ENCODE data around the gene IPO5.

IPO5 gene

GRCh38 chr13:98007001-98007400 lies 53.5 kb downstream of the IPO5 start:
- H3K4me3 ChIP-seq (ENCODE audit: low read depth in 1 of 2, low read length in 2 of 2) = no peak overlapping the region
- H3K36me3 ChIP-seq (ENCODE audit: insufficient read depth, low read length) = peaks cover 93% of the 10 kb centered on the region
- H3K27me3 ChIP-seq (ENCODE audit: insufficient read depth, low read length, poor library complexity) = no peaks in the 10 kb centered on the region
- TF ChIP-seq CTCF (IDR thresholded peaks at IDR 0.05; ENCODE audit: borderline replicate concordance, extremely low read depth, low read length, poor library complexity, severe bottlenecking) (no peak), EZH2 (IDR thresholded peaks at IDR 0.05; ENCODE audit: borderline replicate concordance, low read depth, low read length, severe bottlenecking) (no peak)
- peaks cover 4% of the 10 kb centered on the region; the same call in 1 of the 2 replicates for H4K20me1 ChIP-seq (ENCODE audit: insufficient read depth, low read length)
- DNase-seq = no peak
- H3K9ac ChIP-seq (ENCODE audit: low read depth, low read length) = no peak overlapping the region
- H3K27ac ChIP-seq (ENCODE audit: low read length) = no peak overlapping the region
- no peaks in the 10 kb centered on the region for H3K4me1 ChIP-seq (ENCODE audit: insufficient read depth, low read length)
- no peaks in the 10 kb centered on the region for H3K79me2 ChIP-seq (ENCODE audit: insufficient read depth, low read length)
- H2AFZ ChIP-seq (ENCODE audit: low read depth, low read length) = no peak overlapping the region
- ATAC-seq (ENCODE audit: insufficient read depth, low read depth) = no peak
- H3K9me3 ChIP-seq (ENCODE audit: insufficient read depth, low read length, severe bottlenecking) = no peaks in the 10 kb centered on the region
- no peak overlapping the region for H3K4me2 ChIP-seq (ENCODE audit: insufficient read depth, low read length)

GRCh38 chr13:98013241-98013640 lies 59.8 kb downstream of the IPO5 start:
- no peaks in the 10 kb centered on the region for H4K20me1 ChIP-seq (ENCODE audit: insufficient read depth, low read length)
- H3K36me3 ChIP-seq (ENCODE audit: insufficient read depth, low read length) = peaks cover 98% of the 10 kb centered on the region

GRCh38 chr13:98014766-98015165 lies 61.3 kb downstream of the IPO5 start:
- no peak for TF ChIP-seq CTCF (IDR thresholded peaks at IDR 0.05; ENCODE audit: borderline replicate concordance, extremely low read depth, low read length, poor library complexity, severe bottlenecking)
- TF ChIP-seq EZH2 (IDR thresholded peaks at IDR 0.05; ENCODE audit: borderline replicate concordance, low read depth, low read length, severe bottlenecking) = no peak
- H3K4me1 ChIP-seq (ENCODE audit: insufficient read depth, low read length) = no peaks in the 10 kb centered on the region
- no peak overlapping the region for H2AFZ ChIP-seq (ENCODE audit: low read depth, low read length)
- H3K27ac ChIP-seq (ENCODE audit: low read length) = no peak overlapping the region
- H3K9me3 ChIP-seq (ENCODE audit: insufficient read depth, low read length, severe bottlenecking) = no peaks in the 10 kb centered on the region
- H3K27me3 ChIP-seq (ENCODE audit: insufficient read depth, low read length, poor library complexity) = no peaks in the 10 kb centered on the region
- H3K36me3 ChIP-seq (ENCODE audit: insufficient read depth, low read length) = peaks cover 98% of the 10 kb centered on the region
- DNase-seq (no peak), ATAC-seq (ENCODE audit: insufficient read depth, low read depth) (no peak)
- H3K79me2 ChIP-seq (ENCODE audit: insufficient read depth, low read length) = no peaks in the 10 kb centered on the region
- no peak overlapping the region for H3K4me3 ChIP-seq (ENCODE audit: low read depth in 1 of 2, low read length in 2 of 2)
- no peak overlapping the region for H3K4me2 ChIP-seq (ENCODE audit: insufficient read depth, low read length)
- no peak overlapping the region for H3K9ac ChIP-seq (ENCODE audit: low read depth, low read length)
- no peaks in the 10 kb centered on the region for H4K20me1 ChIP-seq (ENCODE audit: insufficient read depth, low read length)

More at GRCh38 chr13:98013241-98013640, 59.8 kb downstream of the IPO5 start:
- TF ChIP-seq CTCF (IDR thresholded peaks at IDR 0.05; ENCODE audit: borderline replicate concordance, extremely low read depth, low read length, poor library complexity, severe bottlenecking) = no peak
- TF ChIP-seq EZH2 (IDR thresholded peaks at IDR 0.05; ENCODE audit: borderline replicate concordance, low read depth, low read length, severe bottlenecking) = no peak
- Histone ChIP-seq H3K9me3 (ENCODE audit: insufficient read depth, low read length, severe bottlenecking) (no peaks in the 10 kb centered on the region), H2AFZ (ENCODE audit: low read depth, low read length) (no peak overlapping the region), H3K4me2 (ENCODE audit: insufficient read depth, low read length) (no peak overlapping the region), H3K4me3 (ENCODE audit: low read depth in 1 of 2, low read length in 2 of 2) (no peak overlapping the region), H3K27me3 (ENCODE audit: insufficient read depth, low read length, poor library complexity) (no peaks in the 10 kb centered on the region), H3K9ac (ENCODE audit: low read depth, low read length) (no peak overlapping the region), H3K79me2 (ENCODE audit: insufficient read depth, low read length) (no peaks in the 10 kb centered on the region), H3K27ac (ENCODE audit: low read length) (no peak overlapping the region), H3K4me1 (ENCODE audit: insufficient read depth, low read length) (no peaks in the 10 kb centered on the region)
- ATAC-seq (ENCODE audit: insufficient read depth, low read depth) (no peak), DNase-seq (no peak)

GRCh38 chr13:98018293-98018692 lies 64.8 kb downstream of the IPO5 start:
- Histone ChIP-seq H3K4me3 (ENCODE audit: low read depth in 1 of 2, low read length in 2 of 2) (no peak overlapping the region), H2AFZ (ENCODE audit: low read depth, low read length) (no peak overlapping the region), H3K27ac (ENCODE audit: low read length) (no peak overlapping the region), H4K20me1 (ENCODE audit: insufficient read depth, low read length) (no peaks in the 10 kb centered on the region), H3K9me3 (ENCODE audit: insufficient read depth, low read length, severe bottlenecking) (no peaks in the 10 kb centered on the region), H3K36me3 (ENCODE audit: insufficient read depth, low read length) (peaks cover 98% of the 10 kb centered on the region), H3K9ac (ENCODE audit: low read depth, low read length) (no peak overlapping the region), H3K4me2 (ENCODE audit: insufficient read depth, low read length) (no peak overlapping the region), H3K79me2 (ENCODE audit: insufficient read depth, low read length) (no peaks in the 10 kb centered on the region), H3K4me1 (ENCODE audit: insufficient read depth, low read length) (no peaks in the 10 kb centered on the region), H3K27me3 (ENCODE audit: insufficient read depth, low read length, poor library complexity) (no peaks in the 10 kb centered on the region)
- no peak for TF ChIP-seq CTCF (IDR thresholded peaks at IDR 0.05; ENCODE audit: borderline replicate concordance, extremely low read depth, low read length, poor library complexity, severe bottlenecking)
- no peak for TF ChIP-seq EZH2 (IDR thresholded peaks at IDR 0.05; ENCODE audit: borderline replicate concordance, low read depth, low read length, severe bottlenecking)
- ATAC-seq (ENCODE audit: insufficient read depth, low read depth) (no peak), DNase-seq (no peak)
